NCI-H69 (cell line): Measurements from ENCODE around the gene C13orf46.

Source experiments
- DNase-seq: peaks from one replicate; lab custom pipeline; 2025; lab: John Stamatoyannopoulos, UW

Gene C13orf46

DNA sequence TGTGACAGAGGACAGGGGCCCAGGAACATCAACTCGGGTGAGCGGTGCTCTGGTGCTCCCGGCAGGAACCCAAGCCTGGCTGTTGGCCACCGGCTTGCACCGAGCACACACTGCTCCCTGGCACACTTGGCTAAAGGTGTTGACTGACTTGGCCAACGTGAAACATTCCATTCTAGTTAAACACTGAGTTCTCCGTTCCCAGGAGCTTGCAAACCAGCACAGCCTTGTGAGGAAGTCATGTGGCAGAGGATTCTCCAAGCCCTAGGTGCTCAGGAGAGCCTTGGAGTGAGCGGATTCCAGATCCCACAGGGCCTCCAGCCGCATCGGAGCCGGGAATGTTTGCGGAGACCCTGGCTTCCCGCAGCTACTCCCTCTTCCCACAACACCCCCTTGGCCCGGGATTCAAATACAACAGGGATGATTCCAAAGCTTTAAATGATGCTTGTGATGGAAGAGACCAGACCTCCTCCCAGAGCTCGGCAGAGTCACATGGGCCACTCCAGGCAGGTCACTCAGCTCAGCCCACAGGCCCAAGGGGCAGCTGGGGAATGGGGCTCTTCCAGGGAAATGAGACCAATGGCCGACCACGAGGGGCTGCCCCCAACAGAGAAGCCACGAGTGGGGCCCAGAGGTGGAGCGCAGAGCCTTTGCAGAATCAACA lies 2.9 kb downstream of the C13orf46 start:
- DNase-seq: no peak

DNA sequence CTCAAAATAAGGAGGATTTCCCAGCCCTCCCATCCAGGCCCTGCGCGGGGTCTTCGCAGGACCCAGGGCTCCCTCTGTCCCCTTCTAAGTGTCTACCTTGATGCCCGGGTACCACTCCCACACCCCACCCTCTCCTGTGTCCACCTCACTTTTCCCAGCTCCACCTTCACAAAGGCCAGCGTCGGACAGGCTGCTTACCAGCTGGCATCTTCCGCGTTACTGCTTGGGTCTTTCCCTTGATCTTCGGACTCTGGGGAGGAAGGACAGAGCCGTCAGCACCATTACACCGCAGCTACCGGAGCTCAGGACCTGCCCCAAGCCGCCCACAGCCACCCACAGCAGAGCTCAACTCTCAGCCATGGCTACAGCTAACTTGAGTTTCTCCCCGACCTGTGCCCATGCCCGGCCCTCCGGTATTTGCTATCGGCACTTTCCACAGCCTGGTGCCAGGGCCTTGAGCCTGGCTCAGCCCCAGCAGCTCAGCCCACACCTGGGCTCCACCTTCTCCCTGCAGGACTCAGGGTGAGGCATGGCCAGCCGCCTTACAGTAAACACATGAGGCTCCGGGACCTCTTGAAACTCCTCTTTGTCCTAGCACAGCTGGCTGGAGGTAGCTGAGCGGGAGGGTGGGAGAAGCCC lies 3.8 kb downstream of the C13orf46 start:
- DNase-seq: no peak

DNA sequence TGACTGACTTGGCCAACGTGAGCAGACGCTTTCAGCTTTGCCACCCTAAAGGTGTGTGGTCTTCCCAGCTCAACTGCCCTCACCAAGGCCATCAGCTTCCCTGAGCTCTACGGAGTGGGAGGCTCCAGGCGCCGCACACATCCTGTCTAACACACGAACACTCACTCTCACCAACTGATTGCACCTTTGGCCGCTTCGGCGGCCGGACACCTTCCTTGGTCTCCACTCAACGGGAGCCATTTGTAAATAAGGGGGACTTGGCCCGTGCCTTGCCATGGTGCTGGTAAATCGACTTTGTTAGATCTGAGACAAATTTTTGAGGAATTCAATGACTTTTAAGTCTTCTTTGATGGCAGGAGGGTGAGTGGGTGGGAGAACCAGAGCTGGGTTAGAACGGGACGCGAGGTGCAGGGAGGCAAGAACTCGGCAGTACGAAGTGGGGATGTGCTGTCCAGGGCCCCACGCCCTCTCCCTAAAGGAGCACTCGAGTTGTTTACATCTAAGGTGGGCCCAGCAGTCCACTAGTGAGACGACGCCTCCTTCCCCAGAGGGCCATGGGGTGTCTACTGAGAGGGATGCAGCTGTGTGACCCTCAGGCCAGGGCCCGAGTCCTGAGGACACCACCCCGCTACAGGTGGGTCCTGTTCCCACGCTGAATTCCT lies 4.4 kb downstream of the C13orf46 start:
- no peak for DNase-seq

DNA sequence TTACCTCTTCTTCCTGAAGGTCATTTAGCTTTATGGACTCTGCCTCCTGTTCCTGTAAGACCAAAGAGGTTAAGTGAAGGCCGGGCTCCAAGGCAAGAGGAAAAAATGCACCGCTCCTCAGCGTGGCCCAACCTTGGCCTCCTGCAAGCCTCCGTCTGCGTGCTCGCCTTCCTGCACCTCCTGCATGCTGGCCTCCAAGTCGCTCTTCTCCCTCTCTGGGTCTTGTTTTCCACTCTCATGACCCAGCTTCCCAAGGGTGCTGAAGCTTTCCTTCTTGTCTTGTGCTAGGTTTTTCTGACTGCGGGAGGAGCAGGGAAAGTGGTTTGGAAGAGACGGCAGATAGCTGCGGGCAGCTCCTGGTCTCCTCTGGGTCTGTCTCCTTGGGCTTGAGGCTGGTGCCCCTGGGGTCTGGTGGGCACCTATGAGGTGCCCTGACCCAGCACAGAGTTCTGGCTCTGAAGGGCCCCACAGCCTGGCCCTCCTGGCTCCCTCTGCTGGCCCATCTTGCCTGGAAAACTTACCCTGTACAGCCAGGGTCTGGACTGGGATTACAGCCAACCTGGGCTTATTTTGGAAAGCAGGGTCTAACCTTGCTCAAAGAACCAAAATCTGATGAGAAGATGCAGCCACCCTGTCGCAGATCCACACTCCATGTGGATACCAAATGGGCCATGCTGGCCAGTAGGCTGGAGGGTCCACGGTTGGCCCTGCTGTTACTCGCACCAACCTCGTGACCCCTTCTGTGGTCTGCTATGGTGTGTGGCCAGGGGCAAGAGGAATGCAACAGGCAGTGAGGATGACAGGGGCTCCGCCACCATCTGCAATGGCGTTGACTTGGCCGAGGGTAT lies 5.2 kb downstream of the C13orf46 start:
- DNase-seq: no peak

GRCh38 chr13:113967729-113968462 lies 6.0 kb downstream of the C13orf46 start:
- DNase-seq: no peak

DNA sequence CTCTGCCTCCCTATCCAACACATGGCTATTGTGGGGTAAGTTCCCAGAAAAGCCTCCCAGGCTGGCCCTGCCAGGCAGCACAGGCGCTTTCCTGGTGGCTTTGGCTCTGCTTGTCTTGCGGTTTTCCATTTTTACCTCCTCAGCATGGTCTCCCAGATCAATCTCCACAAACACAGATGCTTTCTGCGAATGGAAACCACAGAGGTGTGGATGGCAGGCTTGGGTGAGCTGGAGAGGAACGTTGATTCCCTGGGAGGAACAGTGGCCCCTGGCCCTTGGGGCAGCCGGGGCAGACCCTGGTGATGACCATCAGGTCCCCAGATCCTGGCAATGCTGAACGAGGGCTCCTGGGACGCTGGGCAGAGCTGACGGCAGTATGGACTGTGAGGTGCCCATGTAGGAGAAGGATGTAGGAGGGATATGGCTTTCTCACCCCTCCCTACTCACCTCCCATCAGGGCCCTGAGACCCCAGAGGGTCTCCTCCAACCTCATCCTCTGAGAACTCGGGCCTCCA lies 6.6 kb downstream of the C13orf46 start:
- DNase-seq: no peak

GRCh38 chr13:113965968-113966884 lies 7.7 kb downstream of the C13orf46 start:
- no peak for DNase-seq

DNA sequence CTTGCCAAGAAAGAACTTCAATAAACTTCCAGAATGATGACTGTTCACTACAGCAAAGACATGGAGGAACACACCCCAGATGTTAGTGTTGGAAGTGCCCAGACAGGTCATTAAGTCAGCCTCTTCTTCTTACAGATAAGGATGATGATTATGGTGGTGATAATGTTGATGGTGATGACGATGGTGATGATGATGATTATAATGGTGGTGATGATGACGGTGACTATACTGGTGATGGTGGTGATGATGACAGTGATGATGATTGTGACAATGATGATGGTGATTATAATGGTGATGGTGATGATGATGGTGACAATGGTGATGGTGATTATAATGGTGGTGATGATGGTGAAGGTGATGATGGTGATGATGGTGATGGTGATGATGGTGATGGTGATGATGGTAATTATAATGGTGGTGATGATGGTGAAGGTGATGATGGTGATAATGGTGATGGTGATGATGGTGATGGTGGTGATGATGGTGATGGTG lies 8.4 kb downstream of the C13orf46 start:
- DNase-seq: no peak

- no peak for DNase-seq
Measured at GRCh38 chr13:113964251-113964995, 9.5 kb downstream of the C13orf46 start.

- no peak for DNase-seq
Measured at GRCh38 chr13:113963376-113963775, 10.5 kb downstream of the C13orf46 start.

- DNase-seq: no peak
Measured at GRCh38 chr13:113962975-113963374, 10.9 kb downstream of the C13orf46 start.

GRCh38 chr13:113962386-113962785 lies 11.5 kb downstream of the C13orf46 start:
- DNase-seq: no peak

- no peak for DNase-seq
Measured at GRCh38 chr13:113960276-113960948, 13.5 kb downstream of the C13orf46 start.

GRCh38 chr13:113959198-113959597 lies 14.7 kb downstream of the C13orf46 start:
- no peak for DNase-seq

DNA sequence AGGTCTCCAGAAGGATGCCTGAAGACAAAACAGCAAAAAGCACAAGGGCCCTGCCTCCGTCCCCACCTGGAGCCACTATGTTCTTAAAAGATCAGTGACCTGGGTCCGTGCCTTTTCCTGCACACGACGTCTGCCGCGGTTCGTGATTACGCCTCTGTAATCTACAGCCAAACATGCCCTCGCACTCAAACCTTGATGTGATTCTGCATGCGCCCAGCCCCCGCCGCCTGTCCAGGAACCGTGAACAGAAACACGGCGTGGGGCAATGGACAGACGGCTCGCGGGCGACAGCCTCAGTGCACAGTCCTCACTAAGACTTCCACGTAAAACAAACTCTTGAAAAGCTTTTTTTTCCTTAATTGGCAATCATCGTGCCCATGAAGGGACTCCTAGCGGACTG lies 15.5 kb downstream of the C13orf46 start:
- DNase-seq: no peak

DNA sequence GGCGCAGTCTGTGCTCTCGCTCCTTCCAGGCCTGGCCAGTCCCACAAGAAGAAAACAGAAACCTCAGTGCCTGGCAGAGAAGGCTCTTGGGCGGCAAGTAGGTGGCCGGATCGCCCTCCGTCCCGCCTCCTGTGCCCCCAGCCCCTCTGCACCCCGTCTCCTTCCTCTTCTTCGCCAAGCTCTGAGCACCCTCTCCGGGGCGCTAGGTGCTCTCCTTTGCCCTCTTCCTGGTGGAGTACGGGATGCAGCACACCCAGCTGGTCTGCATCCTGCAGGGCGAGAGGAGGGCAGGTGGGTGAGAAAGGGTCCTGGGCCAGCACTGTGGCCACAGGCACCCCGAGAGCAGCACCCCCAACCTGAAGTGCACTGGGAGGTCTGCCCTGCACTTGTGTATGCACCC lies 17.3 kb downstream of the C13orf46 start:
- no peak for DNase-seq

GRCh38 chr13:113955691-113956090 lies 18.2 kb downstream of the C13orf46 start:
- DNase-seq: no peak

DNA sequence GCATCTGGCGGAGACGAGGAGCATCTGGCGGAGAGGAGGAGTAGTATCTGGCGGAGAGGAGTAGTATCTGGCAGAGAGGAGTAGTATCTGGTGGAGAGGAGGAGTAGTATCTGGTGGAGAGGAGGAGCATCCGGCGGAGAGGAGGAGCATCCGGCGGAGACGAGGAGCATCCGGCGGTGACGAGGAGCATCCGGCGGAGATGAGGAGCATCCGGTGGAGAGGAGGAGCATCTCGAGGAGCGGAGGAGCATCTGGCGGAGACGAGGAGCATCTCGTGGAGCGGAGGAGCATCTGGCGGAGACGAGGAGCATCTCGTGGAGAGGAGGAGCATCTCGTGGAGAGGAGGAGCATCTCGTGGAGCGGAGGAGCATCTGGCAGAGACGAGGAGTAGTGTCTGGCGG lies 18.6 kb downstream of the C13orf46 start:
- DNase-seq: no peak
